H1 (cell line): ENCODE data around the gene HS3ST5.

Experiments used
- EP300 ChIP-seq, 2 experiments: IDR thresholded peaks; 1 replicate in 1 of 2; 2 replicates in 1 of 2; pipeline ENCODE4 v1.6.1; 2011 to 2012; ENCODE audit warnings: low read depth in 2 of 2, low read length in 2 of 2, mild to moderate bottlenecking in 2 of 2, borderline replicate concordance in 1 of 2, inconsistent platforms in 1 of 2, moderate library complexity in 1 of 2
- EZH2 ChIP-seq: fragments of 200-600 bp; sonication (generic); IDR thresholded peaks from 2 replicates; pipeline ENCODE4 v1.7.1; 2012; ENCODE audit warnings: low read depth, mild to moderate bottlenecking, moderate library complexity, low read length, inconsistent platforms; ENCODE audit not compliant: severe bottlenecking
- PHF8 ChIP-seq: fragments of 200-600 bp; sonication (generic); conservative IDR thresholded peaks from 2 replicates; pipeline ENCODE4 v1.7.1; 2012; ENCODE audit warnings: low read depth, mild to moderate bottlenecking, inconsistent platforms, low read length, moderate library complexity
- POLR2A ChIP-seq, 2 experiments: IDR thresholded peaks; 1 replicate in 1 of 2; 2 replicates in 1 of 2; pipeline ENCODE4 v1.6.1; 2011; ENCODE audit warnings: low read depth in 2 of 2, low read length in 2 of 2, mild to moderate bottlenecking in 2 of 2; ENCODE audit errors: control extremely low read depth in 1 of 2
- POLR2AphosphoS5 ChIP-seq: IDR thresholded peaks from 2 replicates; pipeline ENCODE4 v1.6.1; 2011; ENCODE audit warnings: low read depth, low read length
- RAD21 ChIP-seq, 2 experiments: IDR thresholded peaks in 1 of 2; conservative IDR thresholded peaks in 1 of 2; 2 replicates each; pipeline ENCODE4 v1.6.1; 2011; ENCODE audit warnings: low read depth in 2 of 2, low read length in 2 of 2, improper control_type of control experiment in 1 of 2, inconsistent platforms in 1 of 2, mild to moderate bottlenecking in 1 of 2, moderate library complexity in 1 of 2
- RNF2 ChIP-seq: fragments of 200-900, 300-1000 bp; sonication (generic); IDR thresholded peaks from 2 replicates; pipeline ENCODE4 v1.7.1; 2016; ENCODE audit warnings: borderline replicate concordance, low read depth, mild to moderate bottlenecking, antibody characterized with exemption, low read length; ENCODE audit not compliant: poor library complexity, severe bottlenecking; ENCODE audit errors: missing control alignments
- SP1 ChIP-seq: IDR thresholded peaks from 2 replicates; pipeline ENCODE4 v1.6.1; 2011; ENCODE audit warnings: low read depth, low read length
- ZNF274 ChIP-seq: IDR thresholded peaks from 2 replicates; pipeline ENCODE4 v1.7.0; 2012; ENCODE audit warnings: low read length, borderline replicate concordance; ENCODE audit errors: extremely low read depth
- TF ChIP-seq, protein P1 (sequence below), 3 experiments: IDR thresholded peaks; 1 replicate in 2 of 3; 2 replicates in 1 of 3; pipeline versions ENCODE4 v1.5.1 to v1.6.1; 2011; ENCODE audit warnings: low read length in 3 of 3, mild to moderate bottlenecking in 3 of 3, inconsistent platforms in 2 of 3, low read depth in 1 of 3, moderate library complexity in 1 of 3; ENCODE audit not compliant: insufficient read depth in 1 of 3; ENCODE audit errors: control extremely low read depth in 1 of 3
- TF ChIP-seq, protein P2 (sequence below): IDR thresholded peaks from 2 replicates; pipeline ENCODE4 v1.6.1; 2011; ENCODE audit warnings: low read length, improper control_type of control experiment

DNA sequence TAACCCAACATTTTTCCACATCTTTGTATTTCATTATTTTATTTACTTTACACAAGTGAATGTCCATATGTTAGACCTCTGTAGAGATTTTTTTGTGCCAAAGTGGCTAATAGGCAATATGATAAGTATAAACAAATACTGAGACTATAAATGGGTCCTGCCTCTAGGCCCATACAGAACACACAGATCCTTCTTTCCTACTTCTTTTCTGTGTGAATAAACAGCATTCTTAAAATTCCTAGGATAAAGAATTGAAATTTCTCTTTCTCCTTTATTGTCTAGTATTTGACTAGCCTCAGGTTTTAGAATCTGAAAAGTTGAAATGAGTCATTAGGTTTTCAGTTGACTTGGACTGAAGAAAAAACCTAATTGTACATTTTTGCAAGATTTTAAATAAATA, 46.3 kb upstream of the HS3ST5 start:
- TF ChIP-seq, protein P1, sequence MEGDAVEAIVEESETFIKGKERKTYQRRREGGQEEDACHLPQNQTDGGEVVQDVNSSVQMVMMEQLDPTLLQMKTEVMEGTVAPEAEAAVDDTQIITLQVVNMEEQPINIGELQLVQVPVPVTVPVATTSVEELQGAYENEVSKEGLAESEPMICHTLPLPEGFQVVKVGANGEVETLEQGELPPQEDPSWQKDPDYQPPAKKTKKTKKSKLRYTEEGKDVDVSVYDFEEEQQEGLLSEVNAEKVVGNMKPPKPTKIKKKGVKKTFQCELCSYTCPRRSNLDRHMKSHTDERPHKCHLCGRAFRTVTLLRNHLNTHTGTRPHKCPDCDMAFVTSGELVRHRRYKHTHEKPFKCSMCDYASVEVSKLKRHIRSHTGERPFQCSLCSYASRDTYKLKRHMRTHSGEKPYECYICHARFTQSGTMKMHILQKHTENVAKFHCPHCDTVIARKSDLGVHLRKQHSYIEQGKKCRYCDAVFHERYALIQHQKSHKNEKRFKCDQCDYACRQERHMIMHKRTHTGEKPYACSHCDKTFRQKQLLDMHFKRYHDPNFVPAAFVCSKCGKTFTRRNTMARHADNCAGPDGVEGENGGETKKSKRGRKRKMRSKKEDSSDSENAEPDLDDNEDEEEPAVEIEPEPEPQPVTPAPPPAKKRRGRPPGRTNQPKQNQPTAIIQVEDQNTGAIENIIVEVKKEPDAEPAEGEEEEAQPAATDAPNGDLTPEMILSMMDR (IDR thresholded peaks at IDR 0.05; ENCODE audit: control extremely low read depth in 1 of 3, insufficient read depth in 1 of 3, low read depth in 1 of 3, low read length in 3 of 3): no peak
- no peak for TF ChIP-seq ZNF274
- TF ChIP-seq POLR2A (IDR thresholded peaks at IDR 0.05; ENCODE audit: control extremely low read depth in 1 of 2, low read depth in 2 of 2, low read length in 2 of 2): no peak
- no peak for TF ChIP-seq SP1
- TF ChIP-seq EP300 (IDR thresholded peaks at IDR 0.05; ENCODE audit: borderline replicate concordance in 1 of 2, low read depth in 2 of 2, low read length in 2 of 2): no peak
- TF ChIP-seq EZH2: no peak
- no peak for TF ChIP-seq POLR2AphosphoS5
- TF ChIP-seq RNF2: no peak
- TF ChIP-seq, protein P2, sequence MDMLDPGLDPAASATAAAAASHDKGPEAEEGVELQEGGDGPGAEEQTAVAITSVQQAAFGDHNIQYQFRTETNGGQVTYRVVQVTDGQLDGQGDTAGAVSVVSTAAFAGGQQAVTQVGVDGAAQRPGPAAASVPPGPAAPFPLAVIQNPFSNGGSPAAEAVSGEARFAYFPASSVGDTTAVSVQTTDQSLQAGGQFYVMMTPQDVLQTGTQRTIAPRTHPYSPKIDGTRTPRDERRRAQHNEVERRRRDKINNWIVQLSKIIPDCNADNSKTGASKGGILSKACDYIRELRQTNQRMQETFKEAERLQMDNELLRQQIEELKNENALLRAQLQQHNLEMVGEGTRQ: no peak
- no peak for TF ChIP-seq PHF8
- TF ChIP-seq RAD21 (IDR thresholded peaks at IDR 0.05 in 1 of 2, conservative IDR thresholded peaks at IDR 0.05 in 1 of 2; ENCODE audit: low read depth in 2 of 2, low read length in 2 of 2): no peak
